B cell (primary cell): Measurements from ENCODE around the gene USH1G.

Experiments
- CTCF ChIP-seq: fragments of 200-600 bp; IDR thresholded peaks from one replicate; pipeline ENCODE4 v1.8.0; 2022; ENCODE audit warnings: antibody characterized with exemption, mild to moderate bottlenecking
- EZH2 ChIP-seq: IDR thresholded peaks from 2 replicates; pipeline ENCODE4 v1.6.1; 2012; ENCODE audit warnings: borderline replicate concordance, low read depth, mild to moderate bottlenecking, moderate library complexity, low read length; ENCODE audit not compliant: insufficient read depth, poor library complexity, severe bottlenecking

- no peak for TF ChIP-seq EZH2
- TF ChIP-seq CTCF = no peak
Measured at GRCh38 chr17:74951065-74951464, 28.0 kb upstream of the USH1G start.
